ENCODE results near the gene SHC2.

- TF ChIP-seq CTCF (IDR thresholded peaks at IDR 0.05; ENCODE audit: poor library complexity) = no peak
- TF ChIP-seq EZH2 (IDR thresholded peaks at IDR 0.05; ENCODE audit: borderline replicate concordance) = no peak
- no peak for TF ChIP-seq EZH2phosphoT487 (IDR thresholded peaks at IDR 0.05; ENCODE audit: low read depth, severe bottlenecking, unreplicated experiment)
Measured at GRCh38 chr19:390386-391206, 70.2 kb downstream of the SHC2 start.

All from hepatocyte (in vitro differentiated cells).